Gastrocnemius medialis (tissue), 4 donors: ENCODE data around the gene NSUN2. TPM values are rescaled to one million over a fixed set of nuclear protein-coding genes. Genes with fewer than 3 reads are reported as not detected.

ENCODE experiments used
- ATAC-seq, 2 donors: fragments of 150-250 bp; one replicate each; pipeline ENCODE4 v1.9.1; 2016
- DNase-seq, 2 donors: peaks; one replicate each; pipeline ENCODE4 v3.0.0-alpha.2; 2019
- H3K27ac ChIP-seq, 4 donors: fragments of 200-600 bp; sonication (generic); 1 replicate in 1 of 4; 2 replicates in 3 of 4; pipeline ENCODE4 v1.5.1; 2016 to 2018; ENCODE audit warnings: mild to moderate bottlenecking in 2 of 4, moderate library complexity in 1 of 4
- H3K27me3 ChIP-seq, 3 donors: fragments of 200-600 bp; sonication (generic) in 2 of 3; 1 replicate in 1 of 3; 2 replicates in 2 of 3; pipeline versions ENCODE4 v1.5.1 to v1.6.0; 2016 to 2019; ENCODE audit warnings: mild to moderate bottlenecking in 1 of 3, moderate library complexity in 1 of 3
- H3K36me3 ChIP-seq, 2 donors: fragments of 200-600 bp; sonication (generic) in 1 of 2; one replicate each; pipeline ENCODE4 v1.5.1; 2017 to 2018
- H3K4me1 ChIP-seq, 2 donors: fragments of 200-600 bp; sonication (generic) in 1 of 2; one replicate each; pipeline ENCODE4 v1.5.1; 2016 to 2017; ENCODE audit warnings: mild to moderate bottlenecking in 2 of 2
- H3K4me3 ChIP-seq, 4 donors: fragments of 200-600 bp; sonication (generic) in 3 of 4; 1 replicate in 1 of 4; 2 replicates in 3 of 4; pipeline ENCODE4 v1.5.1; 2016 to 2019; ENCODE audit warnings: mild to moderate bottlenecking in 2 of 4
- H3K9me3 ChIP-seq, 3 donors: fragments of 200-600 bp; sonication (generic) in 2 of 3; 1 replicate in 1 of 3; 2 replicates in 2 of 3; pipeline ENCODE4 v1.5.1; 2016 to 2019
- CTCF ChIP-seq, 5 experiments: fragments of 450-650 bp in 3 of 5; fragments of 200-600 bp in 2 of 5; sonication (generic) in 2 of 5; IDR thresholded peaks in 4 of 5; conservative IDR thresholded peaks in 1 of 5; 1 replicate in 4 of 5; 2 replicates in 1 of 5; pipeline ENCODE4 v1.5.1; 2016 to 2019; ENCODE audit warnings: antibody characterized with exemption in 5 of 5, mild to moderate bottlenecking in 3 of 5, moderate library complexity in 3 of 5
- POLR2A ChIP-seq, 2 donors: fragments of 450-650 bp; IDR thresholded peaks; one replicate each; pipeline ENCODE4 v1.6.1; 2017; ENCODE audit warnings: antibody characterized with exemption in 2 of 2, mild to moderate bottlenecking in 2 of 2, moderate library complexity in 2 of 2
- in situ Hi-C, 4 donors: fragments of 200-750 bp; cut with MboI; loops; one replicate each; pipeline versions ENCODE4 v1.15.0 to v1.8.0; 2017; ENCODE audit warnings: low sequenced_read_pairs in 4 of 4
- intact Hi-C: fragments of 100-400 bp; cut with DNase I; formaldehyde crosslinking; loops from one replicate; pipeline ENCODE4 v1.15.1; 2023; ENCODE audit warnings: low total_unique reads
- total RNA-seq, 4 donors: library from RNA; depleted of rRNA; stranded (reverse); fragments of >200 nt; gene quantifications; one replicate each; pipeline versions ENCODE4 v1.1.0 to v1.2.3, GENCODE V29; 2016

NSUN2 gene
- total RNA-seq, 4 donors from 2014 or later = 29.4 to 45.9 (median 38.0) TPM

DNA sequence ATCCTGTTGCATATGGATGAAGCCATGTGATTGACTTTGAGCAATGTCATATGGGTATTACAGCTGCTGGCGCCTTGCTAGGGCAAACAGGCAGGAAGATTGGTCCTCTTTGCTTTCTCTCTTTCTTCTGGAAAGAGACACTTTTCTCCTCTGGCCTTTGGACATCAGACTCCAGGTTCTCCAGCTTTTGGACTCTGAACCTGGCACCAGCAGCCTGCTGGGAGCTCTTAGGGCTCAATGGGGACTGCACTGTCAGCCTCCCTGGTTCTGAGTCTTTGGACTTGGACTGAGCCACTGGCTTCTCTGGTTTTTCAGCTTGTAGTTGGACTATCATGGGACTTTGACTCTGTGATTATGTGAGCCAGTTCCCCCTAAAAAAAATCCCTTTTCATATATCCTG, 45.5 kb upstream of the NSUN2 start:
- DNase-seq (no peak), ATAC-seq (no peak)
- Histone ChIP-seq H3K36me3 (no peaks in the 10 kb centered on the region), H3K27ac (no peak overlapping the region), H3K4me3 (no peak overlapping the region), H3K4me1 (no peaks in the 10 kb centered on the region), H3K9me3 (no peaks in the 10 kb centered on the region), H3K27me3 (no peaks in the 10 kb centered on the region)
- TF ChIP-seq CTCF (IDR thresholded peaks at IDR 0.05 in 4 of 5, conservative IDR thresholded peaks at IDR 0.05 in 1 of 5) (no peak), POLR2A (IDR thresholded peaks at IDR 0.05) (no peak)
- intact Hi-C loops = no loop called here
- in situ Hi-C loops = no loop called here

DNA sequence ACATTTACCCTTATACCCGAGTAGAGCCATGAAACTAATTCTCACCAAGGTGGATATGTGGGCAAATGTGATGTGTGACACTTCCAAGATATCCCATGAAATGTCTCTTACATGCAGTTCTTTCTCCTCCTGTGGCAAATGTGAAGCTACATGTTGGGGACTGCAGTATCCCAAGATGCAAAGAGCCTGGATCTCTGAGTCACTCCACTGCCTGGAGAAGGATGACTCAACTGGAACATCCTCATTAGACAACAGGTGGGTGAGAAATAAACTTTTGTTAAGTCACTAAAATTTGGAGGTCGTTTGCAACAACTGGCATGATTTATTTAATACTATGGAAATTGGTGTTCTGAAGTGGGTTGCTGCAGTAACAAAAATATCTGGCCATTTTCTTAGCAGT, 43.9 kb upstream of the NSUN2 start:
- no peaks in the 10 kb centered on the region for H3K27me3 ChIP-seq
- ATAC-seq = no peak
- no peak for TF ChIP-seq CTCF (IDR thresholded peaks at IDR 0.05 in 4 of 5, conservative IDR thresholded peaks at IDR 0.05 in 1 of 5)
- no peak for TF ChIP-seq POLR2A (IDR thresholded peaks at IDR 0.05)
- no peak overlapping the region for H3K27ac ChIP-seq
- no peak for DNase-seq
- H3K4me1 ChIP-seq = no peaks in the 10 kb centered on the region
- no peaks in the 10 kb centered on the region for H3K36me3 ChIP-seq
- in situ Hi-C loops (no loop called here), intact Hi-C loops (no loop called here)
- H3K4me3 ChIP-seq = no peak overlapping the region
- H3K9me3 ChIP-seq = no peaks in the 10 kb centered on the region

DNA sequence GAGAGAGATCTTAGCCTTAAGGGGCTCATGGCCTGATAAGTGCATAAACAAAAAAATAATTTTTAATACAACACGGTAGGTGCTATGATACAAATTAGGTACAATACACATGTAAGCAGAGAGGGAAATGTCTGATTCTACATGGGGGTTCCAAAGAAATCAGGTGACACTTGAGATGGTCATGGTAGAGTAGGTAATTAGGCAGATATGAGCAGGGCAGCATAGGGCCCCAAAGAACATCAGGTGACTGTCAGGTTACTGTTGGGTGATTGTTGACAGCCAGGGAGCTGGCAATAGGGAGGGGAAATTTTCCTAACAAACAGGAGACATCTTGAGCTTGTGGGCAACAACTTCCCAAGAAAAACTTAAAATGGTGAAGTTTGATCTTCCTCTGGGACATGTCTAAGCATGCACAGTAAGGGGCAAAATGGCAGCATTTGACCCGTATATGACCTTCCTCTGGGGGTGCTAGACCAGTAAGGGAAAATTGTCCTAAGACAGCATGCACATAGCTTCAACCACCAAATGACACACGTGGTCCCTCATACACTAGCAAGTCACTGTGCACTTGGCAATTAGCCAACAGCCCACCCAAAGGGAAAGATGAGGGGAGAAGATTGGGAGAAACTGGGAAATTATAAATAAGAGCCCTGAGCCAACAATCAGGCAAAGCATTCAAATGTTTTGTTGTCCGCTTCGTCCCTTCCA, 43.1 kb upstream of the NSUN2 start:
- H3K9me3 ChIP-seq = no peaks in the 10 kb centered on the region
- in situ Hi-C loops = no loop called here
- no peaks in the 10 kb centered on the region for H3K36me3 ChIP-seq
- intact Hi-C loops = no loop called here
- no peak overlapping the region for H3K27ac ChIP-seq
- DNase-seq = no peak
- H3K27me3 ChIP-seq = no peaks in the 10 kb centered on the region
- ATAC-seq = no peak
- no peak for TF ChIP-seq POLR2A (IDR thresholded peaks at IDR 0.05)
- TF ChIP-seq CTCF (IDR thresholded peaks at IDR 0.05 in 4 of 5, conservative IDR thresholded peaks at IDR 0.05 in 1 of 5) = no peak
- no peak overlapping the region for H3K4me3 ChIP-seq
- no peaks in the 10 kb centered on the region for H3K4me1 ChIP-seq

- in situ Hi-C loops = no loop called here
- no peak overlapping the region for H3K27ac ChIP-seq
- no peak for TF ChIP-seq POLR2A (IDR thresholded peaks at IDR 0.05)
These were observed 42.0 kb upstream of the NSUN2 start for GRCh38 chr5:6674886-6675285.

GRCh38 chr5:6674421-6674820, 41.6 kb upstream of the NSUN2 start:
- Histone ChIP-seq H3K36me3 (no peaks in the 10 kb centered on the region), H3K27me3 (no peaks in the 10 kb centered on the region), H3K4me1 (no peaks in the 10 kb centered on the region), H3K27ac (no peak overlapping the region), H3K4me3 (no peak overlapping the region), H3K9me3 (no peaks in the 10 kb centered on the region)
- DNase-seq (no peak), ATAC-seq (no peak)
- TF ChIP-seq POLR2A (IDR thresholded peaks at IDR 0.05) = no peak
- no peak for TF ChIP-seq CTCF (IDR thresholded peaks at IDR 0.05 in 4 of 5, conservative IDR thresholded peaks at IDR 0.05 in 1 of 5)
- intact Hi-C loops (no loop called here), in situ Hi-C loops (no loop called here)

More at GRCh38 chr5:6674886-6675285, 42.0 kb upstream of the NSUN2 start:
- Histone ChIP-seq H3K4me1 (no peaks in the 10 kb centered on the region), H3K27me3 (no peaks in the 10 kb centered on the region), H3K9me3 (no peaks in the 10 kb centered on the region), H3K36me3 (no peaks in the 10 kb centered on the region), H3K4me3 (no peak overlapping the region)
- intact Hi-C loops = no loop called here
- DNase-seq (no peak), ATAC-seq (no peak)
